OCI-LY1 (cell line): ENCODE data around the gene TMEM200B.

Experiments used
- H2AFZ ChIP-seq: fragments of 200-600 bp; sonication (generic), shearing (Covaris generic); 2 replicates; pipeline ENCODE4 v1.6.0; 2014; ENCODE audit warnings: antibody characterized with exemption, mild to moderate bottlenecking, low read length
- H3F3A ChIP-seq: fragments of 200-600 bp; sonication (generic), shearing (Covaris generic); 2 replicates; pipeline ENCODE4 v1.6.0; 2014; ENCODE audit warnings: mild to moderate bottlenecking, antibody characterized with exemption, low read length, moderate library complexity; ENCODE audit not compliant: insufficient read depth
- H3K27ac ChIP-seq: fragments of 200-600 bp; sonication (generic); 2 replicates; pipeline ENCODE4 v1.5.1; 2014; ENCODE audit warnings: low read length, mixed run types, mild to moderate bottlenecking, low read depth; ENCODE audit not compliant: poor library complexity, severe bottlenecking
- H3K27me3 ChIP-seq: fragments of 200-600 bp; sonication (generic); 2 replicates; pipeline ENCODE4 v1.6.0; 2014; ENCODE audit warnings: antibody characterized with exemption, mild to moderate bottlenecking, low read length, moderate library complexity; ENCODE audit not compliant: insufficient read depth
- H3K36me3 ChIP-seq: fragments of 200-600 bp; sonication (generic); 2 replicates; pipeline ENCODE4 v1.6.1; 2014; ENCODE audit warnings: mild to moderate bottlenecking, antibody characterized with exemption, low read length, moderate library complexity, mixed read lengths; ENCODE audit not compliant: insufficient read depth
- H3K4me1 ChIP-seq: fragments of 200-600 bp; sonication (generic); 2 replicates; pipeline ENCODE4 v1.5.1; 2014; ENCODE audit warnings: mild to moderate bottlenecking, low read length, moderate library complexity; ENCODE audit not compliant: insufficient read depth, severe bottlenecking
- H3K4me2 ChIP-seq: fragments of 200-600 bp; sonication (generic), shearing (Covaris generic); 2 replicates; pipeline ENCODE4 v1.6.1; 2014; ENCODE audit warnings: low read length
- H3K4me3 ChIP-seq: fragments of 200-600 bp; sonication (generic); 2 replicates; pipeline ENCODE4 v1.5.1; 2014; ENCODE audit warnings: low read length, low read depth, mild to moderate bottlenecking, mixed read lengths; ENCODE audit not compliant: poor library complexity, severe bottlenecking
- H3K79me2 ChIP-seq: fragments of 200-600 bp; shearing (Covaris generic); 2 replicates; pipeline ENCODE4 v1.6.1; 2016; ENCODE audit warnings: mixed run types, low read length, mixed read lengths; ENCODE audit not compliant: insufficient read depth
- H3K9ac ChIP-seq: fragments of 200-600 bp; sonication (generic), shearing (Covaris generic); 2 replicates; pipeline ENCODE4 v1.6.1; 2014; ENCODE audit warnings: mild to moderate bottlenecking, low read length, mixed read lengths
- H3K9me2 ChIP-seq: fragments of 200-600 bp; sonication (generic), shearing (Covaris generic); 2 replicates; pipeline ENCODE4 v1.6.1; 2014; ENCODE audit warnings: low read depth, mild to moderate bottlenecking, low read length, mixed read lengths
- H3K9me3 ChIP-seq: fragments of 200-600 bp; shearing (Covaris generic); 2 replicates; pipeline ENCODE4 v1.6.1; 2014; ENCODE audit warnings: low read length, mixed read lengths
- H4K20me1 ChIP-seq: fragments of 200-600 bp; sonication (generic), shearing (Covaris generic); 2 replicates; pipeline ENCODE4 v1.6.0; 2016; ENCODE audit warnings: mild to moderate bottlenecking, low read length; ENCODE audit not compliant: insufficient read depth
- CTCF ChIP-seq: fragments of 200-600 bp; sonication (generic), shearing (Covaris generic); IDR thresholded peaks from 2 replicates; pipeline ENCODE4 v1.5.1; 2017; ENCODE audit warnings: mild to moderate bottlenecking, antibody characterized with exemption, low read length, moderate library complexity, mixed read lengths
- EZH2 ChIP-seq: fragments of 200-600 bp; sonication (generic), shearing (Covaris generic); IDR thresholded peaks from 2 replicates; pipeline ENCODE4 v1.8.0; 2017; ENCODE audit warnings: borderline replicate concordance, mixed run types, mild to moderate bottlenecking, antibody characterized with exemption, low read length, moderate library complexity, mixed read lengths

The TMEM200B gene

GRCh38 chr1:29166291-29166878 is 42.7 kb upstream of the TMEM200B start:
- no peaks in the 10 kb centered on the region for H3K9me3 ChIP-seq
- TF ChIP-seq CTCF, result no peak
- no peak for TF ChIP-seq EZH2
- peaks cover 82% of the 10 kb centered on the region for H3K79me2 ChIP-seq
- no peak overlapping the region for H3K4me3 ChIP-seq
- H3K9ac ChIP-seq, result no peak overlapping the region
- H3F3A ChIP-seq, result no peaks in the 10 kb centered on the region
- H3K27ac ChIP-seq, result no peak overlapping the region
- peaks cover 5% of the 10 kb centered on the region for H3K4me1 ChIP-seq
- H3K9me2 ChIP-seq, result no peaks in the 10 kb centered on the region
- no peaks in the 10 kb centered on the region for H3K27me3 ChIP-seq
- peaks cover 94% of the 10 kb centered on the region for H3K36me3 ChIP-seq
- H2AFZ ChIP-seq, result no peak overlapping the region
- peaks cover 2% of the 10 kb centered on the region; the same call in 1 of the 2 replicates for H4K20me1 ChIP-seq
- H3K4me2 ChIP-seq, result no peak overlapping the region

- H3K4me3 ChIP-seq, result no peak overlapping the region
- TF ChIP-seq CTCF (no peak), EZH2 (no peak)
- no peak overlapping the region for H3K4me2 ChIP-seq
- H3K36me3 ChIP-seq, result peaks cover 95% of the 10 kb centered on the region
- H3K79me2 ChIP-seq, result peaks cover 69% of the 10 kb centered on the region
- no peaks in the 10 kb centered on the region for H3K27me3 ChIP-seq
- no peaks in the 10 kb centered on the region for H3K9me2 ChIP-seq
- H3K9ac ChIP-seq, result no peak overlapping the region
- no peak overlapping the region for H2AFZ ChIP-seq
- H3K27ac ChIP-seq, result no peak overlapping the region
- H3K9me3 ChIP-seq, result no peaks in the 10 kb centered on the region
- no peaks in the 10 kb centered on the region for H3K4me1 ChIP-seq
- peaks cover 2% of the 10 kb centered on the region; the same call in 1 of the 2 replicates for H4K20me1 ChIP-seq
- no peaks in the 10 kb centered on the region for H3F3A ChIP-seq
These were observed 40.9 kb upstream of the TMEM200B start for GRCh38 chr1:29164588-29164987.

GRCh38 chr1:29162476-29163138 is 38.9 kb upstream of the TMEM200B start:
- Histone ChIP-seq H2AFZ (no peak overlapping the region), H3K9ac (no peak overlapping the region), H3K36me3 (peaks cover 95% of the 10 kb centered on the region), H3K27ac (no peak overlapping the region), H3K9me2 (no peaks in the 10 kb centered on the region), H3K9me3 (no peaks in the 10 kb centered on the region), H3K4me2 (no peak overlapping the region), H3F3A (no peaks in the 10 kb centered on the region), H3K27me3 (no peaks in the 10 kb centered on the region), H3K79me2 (peaks cover 52% of the 10 kb centered on the region), H3K4me1 (no peaks in the 10 kb centered on the region), H3K4me3 (no peak overlapping the region), H4K20me1 (peaks cover 2% of the 10 kb centered on the region; the same call in 1 of the 2 replicates)
- TF ChIP-seq CTCF (no peak), EZH2 (no peak)
